Tibial nerve (tissue), 4 donors: ENCODE measurements around the gene ATRX.
"Not testable (repeated sequence)": the region's sequence is repeated elsewhere in the genome, so short reads cannot be mapped to it uniquely, and the experiment has no call there.

Experiments
- CTCF ChIP-seq, 5 experiments: fragments of 200-600 bp in 3 of 5; fragments of 450-650 bp in 2 of 5; sonication (generic) in 3 of 5; IDR thresholded peaks; one replicate each; pipeline ENCODE4 v1.5.1; 2016 to 2019; ENCODE audit warnings: antibody characterized with exemption in 5 of 5, mild to moderate bottlenecking in 3 of 5, moderate library complexity in 2 of 5
- EP300 ChIP-seq, 2 donors: sonication (generic); formaldehyde crosslinking; IDR thresholded peaks; one replicate each; pipeline ENCODE4 v1.6.1; 2017; ENCODE audit warnings: antibody characterized with exemption in 2 of 2, mild to moderate bottlenecking in 1 of 2
- POLR2A ChIP-seq, 2 donors: fragments of 450-650 bp; IDR thresholded peaks; one replicate each; pipeline ENCODE4 v1.6.1; 2017; ENCODE audit warnings: antibody characterized with exemption in 2 of 2, mild to moderate bottlenecking in 2 of 2, moderate library complexity in 2 of 2

- TF ChIP-seq POLR2A, CTCF, EP300 (IDR thresholded peaks at IDR 0.05): not testable (repeated sequence)
Measured at GRCh38 chrX:77539778-77540177, 246.2 kb downstream of the ATRX start.
